ENCODE measurements around the gene ZGLP1.
"Not testable (repeated sequence)": the region's sequence is repeated elsewhere in the genome, so short reads cannot be mapped to it uniquely, and the experiment has no call there.

The ZGLP1 gene

GRCh38 chr19:10292789-10293636, 16.6 kb downstream of the ZGLP1 start:
- no peak for DNase-seq

GRCh38 chr19:10292206-10292788, 17.3 kb downstream of the ZGLP1 start:
- DNase-seq, result peak; percentile 9

GRCh38 chr19:10291554-10292205, 17.9 kb downstream of the ZGLP1 start:
- DNase-seq, result no peak

GRCh38 chr19:10290876-10291553, 18.6 kb downstream of the ZGLP1 start:
- DNase-seq, result no peak

GRCh38 chr19:10290357-10290875, 19.2 kb downstream of the ZGLP1 start:
- DNase-seq, result no peak

GRCh38 chr19:10289836-10290356, 19.7 kb downstream of the ZGLP1 start, which contains the start of gene ICAM5:
TSS of gene ICAM5 (plus strand) at chr19:10289952. CDS start at chr19:10290044, 92 bp downstream.
- no peak for DNase-seq

- no peak for DNase-seq
These were observed 20.3 kb downstream of the ZGLP1 start for GRCh38 chr19:10289167-10289835.

- DNase-seq, result peak; percentile 14
These were observed 20.9 kb downstream of the ZGLP1 start for GRCh38 chr19:10288662-10289166.

GRCh38 chr19:10286803-10287737, 22.5 kb downstream of the ZGLP1 start, which contains the start of gene ICAM4:
TSS of gene ICAM4 (plus strand) at chr19:10286955. CDS start at chr19:10287013, 58 bp downstream.
- DNase-seq, result no peak

- DNase-seq, result no peak
These were observed 24.2 kb downstream of the ZGLP1 start for GRCh38 chr19:10285393-10285792.

GRCh38 chr19:10284960-10285278, 24.7 kb downstream of the ZGLP1 start:
- DNase-seq, result no peak

GRCh38 chr19:10284065-10284959, 25.3 kb downstream of the ZGLP1 start:
- DNase-seq, result no peak

GRCh38 chr19:10283301-10284064, 26.1 kb downstream of the ZGLP1 start:
- no peak for DNase-seq

- not testable (repeated sequence) for DNase-seq
These were observed 27.6 kb downstream of the ZGLP1 start for GRCh38 chr19:10282043-10282442.

- DNase-seq, result no peak
These were observed 29.7 kb downstream of the ZGLP1 start for GRCh38 chr19:10279737-10280442.

GRCh38 chr19:10278935-10279334, 30.7 kb downstream of the ZGLP1 start:
- DNase-seq, result no peak

- no peak for DNase-seq
These were observed 31.6 kb downstream of the ZGLP1 start for GRCh38 chr19:10277795-10278589.

Data from NCI-H526 treated with DMSO at 0.1 percent for 48 hours (cell line).